ENCODE results near the gene EEF1A2. TPM values are rescaled to one million over a fixed set of nuclear protein-coding genes. Genes with fewer than 3 reads are reported as not detected.

Gene EEF1A2
- total RNA-seq, 4 donors from 2014 or later = not detected

- Histone ChIP-seq H3K9me3 (peaks cover 0 to 10% (median 0%) of the 10 kb centered on the region in 4 donors), H3K27me3 (peaks cover 0 to 4% of the 10 kb centered on the region in 2 donors), H3K27ac (peak overlapping the region; percentile 93 to 100 (median 95)), H3K36me3 (peaks cover 0 to 31% (median 0%) of the 10 kb centered on the region in 3 donors), H3K4me1 (peaks cover 0 to 43% (median 16%) of the 10 kb centered on the region in 4 donors), H3K4me3 (peak overlapping the region; percentile 69 to 99 (median 85))
- TF ChIP-seq POLR2A (IDR thresholded peaks at IDR 0.05) (no peak), EP300 (IDR thresholded peaks at IDR 0.05) (peak; percentile 75 to 76), CTCF (IDR thresholded peaks at IDR 0.05) (peak in 2 of 5 experiments; percentile 11 to 16)
- peak; percentile 51 to 67 for DNase-seq (ENCODE audit: low spot score in 2 of 2)
- 0 to 1% methylated on average over 3 to 31 of the region's 68 CpGs for WGBS, 2 donors
Observed at GRCh38 chr20:63520934-63521601, 22.2 kb upstream of the EEF1A2 start.

GRCh38 chr20:63520504-63520933 is 21.6 kb upstream of the EEF1A2 start, which contains the start of gene PPDPF:
Gene PPDPF, plus strand, starts transcription at chr20:63520765. Its CDS starts 544 bp downstream, at chr20:63521309.
- DNase-seq (ENCODE audit: low spot score in 2 of 2) = peak; percentile 70
- TF ChIP-seq EP300 (IDR thresholded peaks at IDR 0.05) (peak in 1 of 2 donors; percentile 97), CTCF (IDR thresholded peaks at IDR 0.05) (peak in 1 of 5 experiments; percentile 21), POLR2A (IDR thresholded peaks at IDR 0.05) (peak; percentile 92 to 97)
- H3K4me3 ChIP-seq = peak within 1 kb of the TSS; percentile 69 to 99 (median 85)
- H3K27me3 ChIP-seq = peaks cover 0 to 4% of the 10 kb centered on the region in 2 donors
- H3K36me3 ChIP-seq = peaks cover 0 to 31% (median 0%) of the 10 kb centered on the region in 3 donors
- 0 to 2% methylated on average over 4 to 13 of the region's 64 CpGs for WGBS, 2 donors
- H3K9me3 ChIP-seq = peaks cover 0 to 10% (median 0%) of the 10 kb centered on the region in 4 donors
- peak within 1 kb of the TSS; percentile 93 to 100 (median 95) for H3K27ac ChIP-seq
- H3K4me1 ChIP-seq = peaks cover 0 to 43% (median 16%) of the 10 kb centered on the region in 4 donors

GRCh38 chr20:63519668-63520503 is 21.0 kb upstream of the EEF1A2 start:
- H3K4me1 ChIP-seq = peaks cover 0 to 38% (median 16%) of the 10 kb centered on the region in 4 donors
- TF ChIP-seq CTCF (IDR thresholded peaks at IDR 0.05) = peak in 4 of 5 experiments; percentile 23 to 39 (median 28)
- no peak for TF ChIP-seq POLR2A (IDR thresholded peaks at IDR 0.05)
- H3K27ac ChIP-seq = peak overlapping the region; percentile 93 to 100 (median 95)
- DNase-seq (ENCODE audit: low spot score in 2 of 2) = no peak
- peaks cover 0 to 10% (median 0%) of the 10 kb centered on the region in 4 donors for H3K9me3 ChIP-seq
- peaks cover 0 to 4% of the 10 kb centered on the region in 2 donors for H3K27me3 ChIP-seq
- WGBS, 2 donors = 1 to 3% methylated on average over 19 to 46 of the region's 72 CpGs
- H3K4me3 ChIP-seq = peak overlapping the region; percentile 69 to 99 (median 85)
- peaks cover 0 to 31% (median 0%) of the 10 kb centered on the region in 3 donors for H3K36me3 ChIP-seq

- peaks cover 0 to 4% of the 10 kb centered on the region in 2 donors for H3K27me3 ChIP-seq
- DNase-seq (ENCODE audit: low spot score in 2 of 2) = no peak
- TF ChIP-seq POLR2A (IDR thresholded peaks at IDR 0.05) = no peak
- no peak for TF ChIP-seq EP300 (IDR thresholded peaks at IDR 0.05)
- no peak for TF ChIP-seq CTCF (IDR thresholded peaks at IDR 0.05)
- peaks cover 0 to 31% (median 0%) of the 10 kb centered on the region in 3 donors for H3K36me3 ChIP-seq
- peaks cover 0 to 34% (median 16%) of the 10 kb centered on the region in 4 donors for H3K4me1 ChIP-seq
- H3K9me3 ChIP-seq = peaks cover 0 to 10% (median 0%) of the 10 kb centered on the region in 4 donors
- peak overlapping the region; percentile 69 to 99 (median 85) for H3K4me3 ChIP-seq
- peak overlapping the region; percentile 93 to 100 (median 95) for H3K27ac ChIP-seq
- WGBS, 2 donors = 68 to 77% methylated on average over 32 of the region's 32 CpGs
Observed at GRCh38 chr20:63518946-63519667, 20.2 kb upstream of the EEF1A2 start.

All from tibial nerve (tissue), 4 donors.